Right atrium auricular region (tissue), 2 donors: Measurements from ENCODE around the gene TRPV3. TPM values are rescaled to one million over a fixed set of nuclear protein-coding genes. Genes with fewer than 3 reads are reported as not detected.

Source experiments
- DNase-seq: peaks from one replicate; pipeline ENCODE4 v3.0.0-alpha.2; 2019; ENCODE audit warnings: low spot score
- H3K27ac ChIP-seq, 2 donors: fragments of 200-600 bp; sonication (generic); 1 replicate in 1 of 2; 2 replicates in 1 of 2; pipeline ENCODE4 v1.5.1; 2016 to 2019
- H3K27me3 ChIP-seq, 2 donors: fragments of 200-600 bp; sonication (generic); one replicate each; pipeline versions ENCODE4 v1.5.1 to v1.6.0; 2017 to 2019
- H3K36me3 ChIP-seq: fragments of 200-600 bp; sonication (generic); one replicate; pipeline ENCODE4 v1.5.1; 2016
- H3K4me1 ChIP-seq, 2 donors: fragments of 200-600 bp; sonication (generic); one replicate each; pipeline versions ENCODE4 v1.5.1 to v1.6.0; 2017 to 2019
- H3K4me3 ChIP-seq, 2 donors: fragments of 200-600 bp; sonication (generic); 1 replicate in 1 of 2; 2 replicates in 1 of 2; pipeline ENCODE4 v1.5.1; 2017 to 2019; ENCODE audit warnings: mild to moderate bottlenecking in 1 of 2, moderate library complexity in 1 of 2
- H3K9me3 ChIP-seq, 2 donors: fragments of 200-600 bp; sonication (generic); one replicate each; pipeline ENCODE4 v1.5.1; 2019
- CTCF ChIP-seq, 2 donors: fragments of 200-600 bp; sonication (generic); IDR thresholded peaks; one replicate each; pipeline ENCODE4 v1.5.1; 2019; ENCODE audit warnings: antibody characterized with exemption in 2 of 2
- total RNA-seq, 2 donors: library from RNA; depleted of rRNA; stranded (reverse); fragments of >200 nt; gene quantifications; one replicate each; pipeline ENCODE4 v1.1.0, GENCODE V29; 2016

TRPV3 gene
- total RNA-seq, 2 donors from 2014 or later, result 0.51 to 2.8 TPM

DNA sequence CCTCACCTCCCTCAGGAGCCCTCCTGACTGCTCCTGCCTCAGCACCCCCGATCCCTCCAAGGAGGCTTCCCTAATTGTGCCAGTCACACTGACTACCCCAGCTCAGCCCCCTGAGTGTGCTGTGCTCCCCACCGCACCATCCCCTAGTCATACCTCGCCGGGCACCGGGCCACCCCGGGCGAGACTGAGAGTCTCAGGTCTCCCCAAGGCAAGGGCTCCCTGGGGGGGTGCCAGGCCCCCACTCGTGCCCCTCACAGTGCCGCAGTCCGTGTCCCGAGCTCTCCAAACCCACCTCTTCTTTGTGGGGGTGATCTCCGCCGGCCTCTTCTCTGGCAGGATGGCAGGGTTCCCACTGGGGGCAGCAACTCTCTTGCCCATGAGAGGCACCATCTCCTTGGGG is 3.2 kb downstream of the TRPV3 start:
- Histone ChIP-seq H3K36me3 (no peaks in the 10 kb centered on the region), H3K4me3 (no peak overlapping the region), H3K27me3 (no peaks in the 10 kb centered on the region), H3K9me3 (no peaks in the 10 kb centered on the region), H3K27ac (no peak overlapping the region), H3K4me1 (no peaks in the 10 kb centered on the region)
- TF ChIP-seq CTCF (IDR thresholded peaks at IDR 0.05), result no peak
- DNase-seq, result no peak

DNA sequence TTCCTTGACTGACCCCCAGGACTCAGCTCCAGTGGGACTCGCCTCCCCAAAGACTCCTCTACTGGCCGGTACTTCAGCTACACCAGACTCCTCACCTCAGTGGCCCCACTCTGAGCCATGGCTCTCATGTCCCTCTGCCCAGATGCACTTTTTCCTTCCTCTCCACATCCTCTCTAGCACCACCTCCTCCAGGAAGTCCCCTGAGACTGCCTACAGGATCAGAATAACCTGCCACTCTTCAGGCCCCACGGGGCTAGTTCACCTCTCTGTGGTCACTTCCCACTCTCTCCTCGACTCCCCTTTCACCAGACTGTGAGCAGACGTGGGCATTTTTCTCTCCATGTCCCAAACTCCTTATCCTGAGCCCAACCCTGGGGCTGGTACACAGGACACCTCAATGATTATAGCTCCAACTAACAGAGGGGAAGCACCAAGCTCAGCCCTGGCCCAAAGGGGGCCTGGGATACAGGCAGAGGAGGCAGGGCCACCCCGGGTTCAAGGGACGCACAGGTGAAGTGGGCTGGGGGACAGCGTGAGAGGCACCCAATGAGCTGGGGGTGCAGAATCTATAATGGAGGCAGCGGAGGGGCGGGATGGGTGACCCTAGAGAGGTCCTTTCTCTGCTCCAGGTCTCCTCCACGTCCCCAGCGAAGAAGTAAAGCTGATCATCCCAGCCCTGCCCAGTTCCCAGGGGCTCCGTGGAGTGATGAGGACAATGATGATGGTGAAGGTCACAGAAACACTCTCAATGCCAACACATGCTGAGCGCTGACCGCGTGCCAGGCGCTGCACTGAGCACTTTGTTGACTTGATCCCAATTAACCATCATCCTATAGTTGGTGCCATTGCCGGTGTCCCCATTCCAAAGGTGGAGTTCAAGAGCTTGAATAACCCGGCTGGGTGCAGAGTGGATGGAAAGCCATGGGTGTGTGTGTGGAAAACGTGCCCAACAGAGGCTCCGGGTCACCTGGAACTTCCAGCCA is 3.9 kb downstream of the TRPV3 start:
- Histone ChIP-seq H3K27ac (no peak overlapping the region), H3K27me3 (no peaks in the 10 kb centered on the region), H3K4me3 (no peak overlapping the region), H3K36me3 (no peaks in the 10 kb centered on the region), H3K4me1 (no peaks in the 10 kb centered on the region), H3K9me3 (no peaks in the 10 kb centered on the region)
- no peak for TF ChIP-seq CTCF (IDR thresholded peaks at IDR 0.05)
- DNase-seq, result no peak

DNA sequence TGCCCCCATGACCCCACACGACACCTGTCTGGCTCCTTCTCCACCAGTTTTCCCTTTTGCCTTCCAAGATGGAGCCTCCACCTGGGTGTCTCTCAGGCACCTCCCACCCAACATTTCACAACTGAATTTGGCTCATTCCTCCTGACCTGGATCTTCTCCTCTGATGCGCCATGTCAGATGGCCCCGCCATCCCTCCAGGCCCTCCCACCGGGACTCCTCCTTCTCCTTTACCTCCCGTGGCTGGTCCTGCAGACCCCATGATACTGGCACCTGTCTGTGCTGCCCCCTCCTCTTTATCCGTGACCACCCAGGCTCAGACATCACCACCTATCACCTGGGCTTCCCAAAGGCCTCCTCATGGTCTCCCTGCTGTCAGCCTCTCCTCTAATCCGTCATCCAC is 4.7 kb downstream of the TRPV3 start:
- no peaks in the 10 kb centered on the region for H3K27me3 ChIP-seq
- no peak for TF ChIP-seq CTCF (IDR thresholded peaks at IDR 0.05)
- H3K27ac ChIP-seq, result no peak overlapping the region
- no peaks in the 10 kb centered on the region for H3K4me1 ChIP-seq
- no peaks in the 10 kb centered on the region for H3K36me3 ChIP-seq
- DNase-seq, result no peak
- no peaks in the 10 kb centered on the region for H3K9me3 ChIP-seq
- no peak overlapping the region for H3K4me3 ChIP-seq

GRCh38 chr17:3551189-3551588 is 6.4 kb downstream of the TRPV3 start:
- Histone ChIP-seq H3K4me3 (no peak overlapping the region), H3K9me3 (no peaks in the 10 kb centered on the region), H3K36me3 (no peaks in the 10 kb centered on the region), H3K27me3 (no peaks in the 10 kb centered on the region), H3K4me1 (no peaks in the 10 kb centered on the region), H3K27ac (no peak overlapping the region)
- DNase-seq, result no peak
- no peak for TF ChIP-seq CTCF (IDR thresholded peaks at IDR 0.05)

DNA sequence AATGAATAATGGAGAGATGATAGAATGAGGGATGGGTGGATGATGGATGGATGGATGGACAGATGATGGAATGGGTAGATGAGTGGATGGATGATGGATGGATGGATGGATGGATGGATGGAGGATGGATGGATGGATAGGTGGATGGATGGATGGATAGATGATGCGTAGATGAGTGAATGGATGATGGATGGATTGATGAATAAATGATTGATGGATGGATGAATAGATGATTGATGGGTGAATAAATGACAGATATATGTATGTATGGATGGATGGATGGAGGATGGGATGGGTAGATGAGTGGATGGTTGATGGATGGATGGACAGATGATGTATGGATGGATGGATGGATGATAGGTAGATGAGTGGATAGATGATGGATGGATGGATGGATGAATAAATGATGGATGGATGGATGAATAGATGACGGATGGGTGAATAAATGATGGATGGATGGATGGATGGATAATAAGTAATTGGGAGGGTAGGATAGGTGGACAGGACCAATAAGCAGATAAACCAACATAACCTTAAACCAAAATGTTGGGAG is 7.9 kb downstream of the TRPV3 start:
- no peak overlapping the region for H3K4me3 ChIP-seq
- no peak overlapping the region for H3K27ac ChIP-seq
- no peaks in the 10 kb centered on the region for H3K27me3 ChIP-seq
- no peaks in the 10 kb centered on the region for H3K36me3 ChIP-seq
- no peaks in the 10 kb centered on the region for H3K9me3 ChIP-seq
- no peak for TF ChIP-seq CTCF (IDR thresholded peaks at IDR 0.05)
- H3K4me1 ChIP-seq, result no peaks in the 10 kb centered on the region
- DNase-seq, result no peak
